H1 (cell line): Measurements from ENCODE around the gene CA10. TPM values are rescaled to one million over a fixed set of nuclear protein-coding genes. Genes with fewer than 3 reads are reported as not detected.

Experiments used
- CTCF ChIA-PET: fragments of 300-600 bp; sonication (Branson Sonifier 250); formaldehyde crosslinking; loops from one replicate; lab custom pipeline; 2021; ENCODE audit not compliant: partially characterized antibody; lab: Charles Lee
- POLR2A ChIA-PET: fragments of 300-600 bp; sonication (Branson Sonifier 250); formaldehyde crosslinking; loops from one replicate; lab custom pipeline; 2021; ENCODE audit warnings: inconsistent platforms; ENCODE audit not compliant: partially characterized antibody; lab: Charles Lee
- DNase-seq, 2 experiments: peaks; one replicate each; pipeline versions ENCODE4 v3.0.0 to v3.0.0-alpha.2; 2010 to 2022; ENCODE audit warnings: low spot score in 2 of 2, low read depth in 1 of 2, mixed read lengths in 1 of 2
- FAIRE-seq: peaks from 2 replicates; lab custom pipeline; 2011; peaks lifted over from hg19 to GRCh38; lab: Jason Lieb, UNC
- H2AFZ ChIP-seq: 2 replicates; pipeline ENCODE4 v1.8.1; 2012; ENCODE audit warnings: low read length, inconsistent platforms
- H2AK5ac ChIP-seq: 2 replicates; pipeline ENCODE4 v1.6.1; 2013; ENCODE audit warnings: low read depth, low read length
- H2BK120ac ChIP-seq: replicated peaks from 2 replicates; pipeline ENCODE3; 2013; ENCODE audit warnings: low read depth, low read length, inconsistent platforms
- H2BK12ac ChIP-seq: 2 replicates; pipeline ENCODE4 v1.6.1; 2013; ENCODE audit warnings: low read depth, low read length
- H2BK15ac ChIP-seq: 2 replicates; pipeline ENCODE4 v1.6.1; 2013; ENCODE audit warnings: low read length
- H2BK20ac ChIP-seq: 2 replicates; pipeline ENCODE4 v1.6.1; 2013; ENCODE audit warnings: low read length
- H2BK5ac ChIP-seq: 2 replicates; pipeline ENCODE4 v1.6.1; 2013; ENCODE audit warnings: low read depth, low read length
- H3K14ac ChIP-seq: 2 replicates; pipeline ENCODE4 v1.6.1; 2013; ENCODE audit warnings: inconsistent platforms; ENCODE audit not compliant: insufficient read length
- H3K18ac ChIP-seq: 2 replicates; pipeline ENCODE4 v1.6.1; 2013; ENCODE audit warnings: low read length; ENCODE audit errors: extremely low read depth
- H3K23ac ChIP-seq: 2 replicates; pipeline ENCODE4 v1.6.1; 2013; ENCODE audit warnings: inconsistent platforms; ENCODE audit not compliant: insufficient read length
- H3K23me2 ChIP-seq: 2 replicates; pipeline ENCODE4 v1.6.1; 2013; ENCODE audit warnings: low read depth, low read length
- H3K27ac ChIP-seq: 2 replicates; pipeline ENCODE4 v1.6.1; 2011; ENCODE audit warnings: low read depth, low read length, inconsistent platforms
- H3K27me3 ChIP-seq, 4 experiments: replicated peaks in 1 of 4; 1 replicate in 1 of 4; 2 replicates in 3 of 4; pipeline versions ENCODE4 v1.6.1 to v1.8.1; 2011 to 2013; ENCODE audit warnings: low read length in 3 of 4, mild to moderate bottlenecking in 3 of 4, inconsistent platforms in 2 of 4, mixed read lengths in 2 of 4, moderate library complexity in 1 of 4; ENCODE audit not compliant: control insufficient read depth in 3 of 4, insufficient read depth in 3 of 4; ENCODE audit errors: extremely low read depth in 1 of 4
- H3K36me3 ChIP-seq, 4 experiments: 2 replicates each; pipeline versions ENCODE4 v1.6.1 to v1.8.1; 2011 to 2013; ENCODE audit warnings: mild to moderate bottlenecking in 4 of 4, low read length in 3 of 4, moderate library complexity in 2 of 4, control low read depth in 1 of 4, inconsistent platforms in 1 of 4; ENCODE audit not compliant: insufficient read depth in 4 of 4, control insufficient read depth in 2 of 4
- H3K4ac ChIP-seq: replicated peaks from 2 replicates; pipeline ENCODE3; 2013; ENCODE audit warnings: low read length, low read depth, mixed read lengths, inconsistent platforms; ENCODE audit not compliant: insufficient read length
- H3K4me1 ChIP-seq, 4 experiments: replicated peaks in 1 of 4; 1 replicate in 1 of 4; 2 replicates in 3 of 4; pipeline versions ENCODE4 v1.6.1 to v1.8.1; 2011 to 2013; ENCODE audit warnings: low read length in 3 of 4, inconsistent platforms in 2 of 4, mixed read lengths in 1 of 4; ENCODE audit not compliant: insufficient read depth in 4 of 4, control insufficient read depth in 3 of 4
- H3K4me2 ChIP-seq, 2 experiments: 2 replicates each; pipeline versions ENCODE4 v1.6.1 to v1.8.1; 2011 to 2013; ENCODE audit warnings: low read depth in 2 of 2, low read length in 2 of 2, control low read depth in 1 of 2, inconsistent platforms in 1 of 2, mild to moderate bottlenecking in 1 of 2; ENCODE audit not compliant: insufficient read depth in 1 of 2
- H3K4me3 ChIP-seq, 4 experiments: fragments of 200-600, 300-600 bp in 1 of 4; sonication (generic), shearing (Covaris generic), sonication (Bioruptor Twin) in 1 of 4; 2 replicates each; pipeline versions ENCODE4 v1.5.1 to v1.8.1; 2011 to 2016; ENCODE audit warnings: low read length in 4 of 4, low read depth in 3 of 4, control low read depth in 2 of 4, inconsistent platforms in 2 of 4, mild to moderate bottlenecking in 2 of 4, mixed read lengths in 1 of 4, moderate library complexity in 1 of 4; ENCODE audit not compliant: insufficient read depth in 2 of 4; ENCODE audit errors: extremely low read depth in 1 of 4
- H3K56ac ChIP-seq: replicated peaks from 2 replicates; pipeline ENCODE3; 2013; ENCODE audit warnings: low read depth, mild to moderate bottlenecking, mixed read lengths, low read length, inconsistent platforms; ENCODE audit not compliant: insufficient read length
- H3K79me1 ChIP-seq: 2 replicates; pipeline ENCODE4 v1.6.1; 2013; ENCODE audit warnings: low read depth, low read length, control low read depth
- H3K79me2 ChIP-seq, 2 experiments: 2 replicates each; pipeline versions ENCODE4 v1.6.1 to v1.8.1; 2012 to 2013; ENCODE audit warnings: low read length in 2 of 2, mild to moderate bottlenecking in 2 of 2, inconsistent platforms in 1 of 2; ENCODE audit not compliant: insufficient read depth in 2 of 2, control insufficient read depth in 1 of 2
- H3K9ac ChIP-seq, 4 experiments: replicated peaks in 1 of 4; 1 replicate in 1 of 4; 2 replicates in 3 of 4; pipeline versions ENCODE4 v1.6.1 to v1.8.1; 2011 to 2013; ENCODE audit warnings: low read depth in 3 of 4, low read length in 3 of 4, control low read depth in 2 of 4, mild to moderate bottlenecking in 2 of 4, moderate library complexity in 2 of 4, inconsistent platforms in 1 of 4; ENCODE audit errors: extremely low read depth in 1 of 4
- H3K9me3 ChIP-seq, 2 experiments: 2 replicates each; pipeline versions ENCODE4 v1.6.1 to v1.8.1; 2012 to 2013; ENCODE audit warnings: mild to moderate bottlenecking in 2 of 2, moderate library complexity in 2 of 2, control low read depth in 1 of 2, inconsistent platforms in 1 of 2, low read depth in 1 of 2, low read length in 1 of 2, mixed read lengths in 1 of 2; ENCODE audit not compliant: insufficient read depth in 2 of 2
- H4K20me1 ChIP-seq, 2 experiments: replicated peaks in 1 of 2; 2 replicates each; pipeline versions ENCODE3 to v1.8.1; 2011 to 2013; ENCODE audit warnings: inconsistent platforms in 2 of 2, low read length in 2 of 2, mild to moderate bottlenecking in 1 of 2; ENCODE audit not compliant: insufficient read depth in 2 of 2, control insufficient read depth in 1 of 2
- H4K5ac ChIP-seq: 2 replicates; pipeline ENCODE4 v1.6.1; 2013; ENCODE audit warnings: low read length, low read depth, mixed read lengths, inconsistent platforms; ENCODE audit not compliant: insufficient read length
- H4K8ac ChIP-seq: 2 replicates; pipeline ENCODE4 v1.8.0; 2013; ENCODE audit warnings: mild to moderate bottlenecking, moderate library complexity, low read length, inconsistent platforms; ENCODE audit not compliant: insufficient read depth; ENCODE audit errors: extremely low read depth
- H4K91ac ChIP-seq: replicated peaks from 2 replicates; pipeline ENCODE3; 2013; ENCODE audit warnings: low read length, mixed read lengths, inconsistent platforms; ENCODE audit not compliant: insufficient read length
- ASH2L ChIP-seq: fragments of 200-600, 300-600 bp; sonication (generic); IDR thresholded peaks from one replicate; pipeline ENCODE4 v1.7.1; 2017; ENCODE audit warnings: low read length
- CBX5 ChIP-seq: fragments of 300-800, 300-1000 bp; sonication (generic); IDR thresholded peaks from 2 replicates; pipeline ENCODE4 v1.7.1; 2016; ENCODE audit warnings: antibody characterized with exemption, low read length, low read depth
- CTBP2 ChIP-seq: IDR thresholded peaks from 2 replicates; pipeline ENCODE4 v1.7.0; 2011; ENCODE audit warnings: borderline replicate concordance, mild to moderate bottlenecking, moderate library complexity, mixed read lengths, low read length; ENCODE audit not compliant: insufficient read depth, insufficient read length
- GTF2F1 ChIP-seq: IDR thresholded peaks from 2 replicates; pipeline ENCODE4 v1.6.1; 2012; ENCODE audit warnings: low read depth, low read length, improper control_type of control experiment, borderline replicate concordance
- TEAD4 ChIP-seq: IDR thresholded peaks from 2 replicates; pipeline ENCODE4 v1.6.1; 2012; ENCODE audit warnings: low read depth, low read length, inconsistent platforms, mixed read lengths
- YY1 ChIP-seq: IDR thresholded peaks from 2 replicates; pipeline ENCODE4 v1.6.1; 2011; ENCODE audit warnings: low read depth, mild to moderate bottlenecking, low read length
- WGBS, 2 experiments: shearing (Covaris generic) in 1 of 2; methylation state at CpG; one replicate each; pipeline versions ENCODE4 v1.1.6 to v1.1.7; 2013 to 2015; ENCODE audit warnings: low lambda C conversion rate in 2 of 2, mixed read lengths in 2 of 2, inconsistent platforms in 1 of 2, low coverage in 1 of 2, missing lambda C conversion rate in 1 of 2; ENCODE audit not compliant: insufficient replicate concordance in 2 of 2, insufficient coverage in 1 of 2, insufficient read length in 1 of 2; ENCODE audit errors: extremely low coverage in 1 of 2, missing lambda C conversion rate in 1 of 2; 5-methylcytosine and 5-hydroxymethylcytosine counted together
- polyA plus RNA-seq, 7 experiments: library from polyadenylated mRNA; depleted of rRNA in 3 of 7; stranded (reverse) in 5 of 7; unstranded in 2 of 7; fragments of >200 nt in 5 of 7; fragments of 200-250 nt in 2 of 7; gene quantifications; 1 replicate in 5 of 7; 2 replicates in 1 of 7; 4 replicates in 1 of 7; pipeline versions ENCODE4 v1.2.1 to v1.2.3, GENCODE V29; 2011 to 2013; ENCODE audit warnings: missing spikeins in 2 of 7, mixed read lengths in 2 of 7
- total RNA-seq: library from RNA; stranded (reverse); fragmentation: NEBNext Ultra II Directional; extraction: Animal tissue kit (Norgen Biotek cat#: 25700); gene quantifications from 2 replicates; pipeline ENCODE4 v1.2.1, GENCODE V29; 2021

CA10 gene
- total and polyA plus RNA-seq, 2 of the 8 experiments (the other 6 are each of a cell fraction or from before 2014, with no cell fraction given) = 0.60 to 0.63 TPM

GRCh38 chr17:51840688-51841087 lies 317.8 kb downstream of the CA10 start:
- H2BK120ac ChIP-seq = no peak overlapping the region
- H2BK5ac ChIP-seq = no peak overlapping the region
- H3K14ac ChIP-seq = no peak overlapping the region
- H4K20me1 ChIP-seq = no peaks in the 10 kb centered on the region
- no peak overlapping the region for H3K18ac ChIP-seq
- no peak for DNase-seq
- H2AFZ ChIP-seq = no peak overlapping the region
- H3K9ac ChIP-seq = no peak overlapping the region
- TF ChIP-seq ASH2L = no peak
- TF ChIP-seq CTBP2 = no peak
- TF ChIP-seq CBX5 = no peak
- TF ChIP-seq TEAD4 = no peak
- no peak for TF ChIP-seq GTF2F1
- no peak for TF ChIP-seq YY1
- H3K4me1 ChIP-seq = no peaks in the 10 kb centered on the region
- 89% methylated on average over 3 of the region's 3 CpGs; no CpG with 5 or more reads in 1 of the 2 experiments for WGBS, 2 experiments
- H3K27ac ChIP-seq = no peak overlapping the region
- no peak overlapping the region for H2BK15ac ChIP-seq
- H3K27me3 ChIP-seq = no peaks in the 10 kb centered on the region
- no peak overlapping the region for H2AK5ac ChIP-seq
- H3K36me3 ChIP-seq = no peaks in the 10 kb centered on the region
- no peak overlapping the region for H4K5ac ChIP-seq
- H3K56ac ChIP-seq = no peak overlapping the region
- POLR2A ChIA-PET = no interaction called here
- H3K23me2 ChIP-seq = no peaks in the 10 kb centered on the region
- no peak for FAIRE-seq
- no peak overlapping the region for H2BK20ac ChIP-seq
- no peak overlapping the region for H4K91ac ChIP-seq
- no peak overlapping the region for H3K23ac ChIP-seq
- H3K79me1 ChIP-seq = no peaks in the 10 kb centered on the region
- no peak overlapping the region for H3K4me3 ChIP-seq
- no peaks in the 10 kb centered on the region for H3K9me3 ChIP-seq
- no peaks in the 10 kb centered on the region for H3K79me2 ChIP-seq
- no peak overlapping the region for H4K8ac ChIP-seq
- H3K4ac ChIP-seq = no peak overlapping the region
- CTCF ChIA-PET = interaction anchor here (1.0 to 1.5 kb wide), 4 partner anchors 16 to 266 kb away, joined by 3 to 4 read pairs (median 4); no protein-coding TSS in a partner anchor
- no peak overlapping the region for H3K4me2 ChIP-seq
- no peak overlapping the region for H2BK12ac ChIP-seq
